Measurements from ENCODE around the gene RBM44.
"Not testable (repeated sequence)": the region's sequence is repeated elsewhere in the genome, so short reads cannot be mapped to it uniquely, and the experiment has no call there.

Gene RBM44

GRCh38 chr2:237774811-237775553 lies 23.6 kb upstream of the RBM44 start:
- DNase-seq (ENCODE audit: low read depth in 2 of 2), result peak in 1 of 2 donors; percentile 5

- DNase-seq (ENCODE audit: low read depth in 2 of 2), result no peak
Observed at GRCh38 chr2:237779521-237779920, 19.1 kb upstream of the RBM44 start.

GRCh38 chr2:237782181-237782580 lies 16.4 kb upstream of the RBM44 start:
- no peak for DNase-seq (ENCODE audit: low read depth in 2 of 2)

GRCh38 chr2:237783678-237784077 lies 14.9 kb upstream of the RBM44 start:
- not testable (repeated sequence) for DNase-seq (ENCODE audit: low read depth in 2 of 2)

- no peak for DNase-seq (ENCODE audit: low read depth in 2 of 2)
Observed at GRCh38 chr2:237786936-237787335, 11.6 kb upstream of the RBM44 start.

- DNase-seq (ENCODE audit: low read depth in 2 of 2), result no peak
Observed at GRCh38 chr2:237790353-237790752, 8.2 kb upstream of the RBM44 start.

GRCh38 chr2:237791977-237792727 lies 6.4 kb upstream of the RBM44 start:
- DNase-seq (ENCODE audit: low read depth in 2 of 2), result no peak

GRCh38 chr2:237797253-237797652 lies 1.3 kb upstream of the RBM44 start:
- DNase-seq (ENCODE audit: low read depth in 2 of 2), result no peak

GRCh38 chr2:237799060-237799428 lies 465 bp downstream of the RBM44 start:
- DNase-seq (ENCODE audit: low read depth in 2 of 2), result no peak

GRCh38 chr2:237801466-237801865 lies 2.9 kb downstream of the RBM44 start:
- DNase-seq (ENCODE audit: low read depth in 2 of 2), result no peak

GRCh38 chr2:237806334-237806733 lies 7.8 kb downstream of the RBM44 start:
- DNase-seq (ENCODE audit: low read depth in 2 of 2), result no peak

GRCh38 chr2:237815637-237816036 lies 17.1 kb downstream of the RBM44 start:
- DNase-seq (ENCODE audit: low read depth in 2 of 2), result no peak

GRCh38 chr2:237816531-237816930 lies 18.0 kb downstream of the RBM44 start:
- no peak for DNase-seq (ENCODE audit: low read depth in 2 of 2)

GRCh38 chr2:237818066-237818473 lies 19.5 kb downstream of the RBM44 start:
- DNase-seq (ENCODE audit: low read depth in 2 of 2), result no peak

- DNase-seq (ENCODE audit: low read depth in 2 of 2), result no peak
Observed at GRCh38 chr2:237819231-237819630, 20.7 kb downstream of the RBM44 start.

- no peak for DNase-seq (ENCODE audit: low read depth in 2 of 2)
Observed at GRCh38 chr2:237820421-237820820, 21.8 kb downstream of the RBM44 start.

GRCh38 chr2:237823544-237823943 lies 25.0 kb downstream of the RBM44 start:
- no peak for DNase-seq (ENCODE audit: low read depth in 2 of 2)

GRCh38 chr2:237824085-237824484 lies 25.5 kb downstream of the RBM44 start:
- DNase-seq (ENCODE audit: low read depth in 2 of 2), result no peak

- DNase-seq (ENCODE audit: low read depth in 2 of 2), result no peak
Observed at GRCh38 chr2:237827421-237827987, 28.9 kb downstream of the RBM44 start.

GRCh38 chr2:237830522-237830921 lies 31.9 kb downstream of the RBM44 start:
- no peak for DNase-seq (ENCODE audit: low read depth in 2 of 2)

- no peak for DNase-seq (ENCODE audit: low read depth in 2 of 2)
Observed at GRCh38 chr2:237833546-237833945, 35.0 kb downstream of the RBM44 start.

GRCh38 chr2:237835372-237835771 lies 36.8 kb downstream of the RBM44 start:
- DNase-seq (ENCODE audit: low read depth in 2 of 2), result no peak

GRCh38 chr2:237841051-237841450 lies 42.5 kb downstream of the RBM44 start:
- DNase-seq (ENCODE audit: low read depth in 2 of 2), result no peak
